ENCODE measurements around the gene LY9. TPM values are rescaled to one million over a fixed set of nuclear protein-coding genes. Genes with fewer than 3 reads are reported as not detected.

LY9 gene
- total and polyA plus RNA-seq, 9 of the 15 experiments (the other 6 are each of a cell fraction or from before 2014, with no cell fraction given): not detected

DNA sequence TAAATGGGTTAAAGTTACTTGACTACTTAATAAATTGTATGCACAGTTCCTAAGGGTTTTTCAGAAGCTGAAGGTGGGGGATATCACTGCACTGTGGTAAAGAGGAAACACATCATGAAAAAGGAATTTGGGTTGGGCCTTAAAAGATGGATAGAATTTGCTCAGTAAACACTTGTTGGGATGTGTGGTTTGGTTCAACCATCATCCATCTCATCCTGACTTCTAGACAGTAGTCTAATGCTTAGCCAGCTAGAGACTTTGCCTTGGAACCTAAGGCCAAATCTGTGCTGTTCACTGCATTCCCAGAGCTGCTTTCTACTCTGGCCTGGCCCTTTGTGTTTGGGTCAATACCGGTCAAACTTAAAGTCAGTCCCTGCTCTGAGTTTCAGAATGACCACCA is 30.6 kb downstream of the LY9 start:
- Histone ChIP-seq H3K4me2 (ENCODE audit: insufficient read depth, low read length) (no peak overlapping the region), H2AFZ (ENCODE audit: low read depth, low read length) (no peak overlapping the region), H4K20me1 (replicated peaks; ENCODE audit: control insufficient read depth, insufficient read depth, low read length) (no peaks in the 10 kb centered on the region), H3K36me3 (ENCODE audit: control insufficient read depth, insufficient read depth, low read length) (no peaks in the 10 kb centered on the region), H3K27ac (ENCODE audit: extremely low read depth, low read depth, low read length) (no peak overlapping the region), H3K4me3 (no peak overlapping the region), H3K9me1 (ENCODE audit: control insufficient read depth, insufficient read depth, low read length) (no peaks in the 10 kb centered on the region), H3K9me3 (replicated peaks; ENCODE audit: control insufficient read depth, insufficient read depth, low read depth, low read length) (no peaks in the 10 kb centered on the region), H3K27me3 (ENCODE audit: control insufficient read depth in 2 of 2, insufficient read depth in 2 of 2, low read length in 2 of 2) (peaks cover 0 to 28% of the 10 kb centered on the region in 2 experiments; a peak in 2 of 5 replicates), H3K4me1 (replicated peaks in 1 of 2; ENCODE audit: control insufficient read depth in 2 of 2, insufficient read depth in 2 of 2, low read length in 2 of 2) (no peaks in the 10 kb centered on the region), H3K79me2 (ENCODE audit: control insufficient read depth, insufficient read depth, low read length) (no peaks in the 10 kb centered on the region), H3K9ac (ENCODE audit: insufficient read depth in 1 of 2, low read depth in 2 of 2, low read length in 2 of 2) (no peak overlapping the region)
- BruUV-seq (replicated peaks): no TSS peak
- ATAC-seq: no peak
- FAIRE-seq: no peak
- no peak for TF ChIP-seq NCOA1 (IDR thresholded peaks at IDR 0.05; ENCODE audit: low read depth)
- TF ChIP-seq ZNF395 (CRISPR knock-in tag; IDR thresholded peaks at IDR 0.05): no peak
- TF ChIP-seq ZNF212 (CRISPR knock-in tag; IDR thresholded peaks at IDR 0.05): no peak
- no peak for TF ChIP-seq ZNF551 (CRISPR knock-in tag; IDR thresholded peaks at IDR 0.05)
- TF ChIP-seq CTBP1 (IDR thresholded peaks at IDR 0.05; ENCODE audit: borderline replicate concordance): no peak
- TF ChIP-seq JUND (IDR thresholded peaks at IDR 0.05; ENCODE audit: borderline replicate concordance, low read depth, low read length): no peak
- no peak for TF ChIP-seq JUND (tag; IDR thresholded peaks at IDR 0.05; ENCODE audit: borderline replicate concordance, low read depth, low read length)
- no peak for TF ChIP-seq LEF1 (IDR thresholded peaks at IDR 0.05)
- no peak for TF ChIP-seq ETS2 (tag; IDR thresholded peaks at IDR 0.05; ENCODE audit: borderline replicate concordance, poor library complexity, severe bottlenecking)
- TF ChIP-seq IRF2 (CRISPR knock-in tag; IDR thresholded peaks at IDR 0.05): no peak
- in situ Hi-C loops (cut with MboI) (loop anchor here (25.0 kb wide), 1 partner anchor 261 kb away; the partner anchor contains the start of genes KLHDC9 and NECTIN4), intact Hi-C loops (cut with micrococcal nuclease) (no loop called here)
- CTCF ChIA-PET (ENCODE audit: low intra/inter-chr PET ratio): no interaction called here
- 0% methylated on average over 1 of the region's 1 CpG for WGBS (ENCODE audit: insufficient coverage, low coverage, missing lambda C conversion rate)
- POLR2A ChIA-PET: interaction anchor here (0.6 kb wide), 1 partner anchor 192 kb away, joined by 3 read pairs; no protein-coding TSS in a partner anchor
- DNase-seq (ENCODE audit: extremely low read depth in 1 of 4, low spot score in 3 of 4): no peak

Data from K562 (cell line).